HG02571 (cell line): ENCODE results near the gene PCDH10.
"Not testable (repeated sequence)": the region's sequence is repeated elsewhere in the genome, so short reads cannot be mapped to it uniquely, and the experiment has no call there.

Source experiments
- ATAC-seq: cut with Tn5 transposase; IDR thresholded peaks from one replicate; pipeline ENCODE4 v1.9.1; 2021; ENCODE audit warnings: mild to moderate bottlenecking, moderate library complexity; ENCODE audit not compliant: unreplicated experiment

The PCDH10 gene

DNA sequence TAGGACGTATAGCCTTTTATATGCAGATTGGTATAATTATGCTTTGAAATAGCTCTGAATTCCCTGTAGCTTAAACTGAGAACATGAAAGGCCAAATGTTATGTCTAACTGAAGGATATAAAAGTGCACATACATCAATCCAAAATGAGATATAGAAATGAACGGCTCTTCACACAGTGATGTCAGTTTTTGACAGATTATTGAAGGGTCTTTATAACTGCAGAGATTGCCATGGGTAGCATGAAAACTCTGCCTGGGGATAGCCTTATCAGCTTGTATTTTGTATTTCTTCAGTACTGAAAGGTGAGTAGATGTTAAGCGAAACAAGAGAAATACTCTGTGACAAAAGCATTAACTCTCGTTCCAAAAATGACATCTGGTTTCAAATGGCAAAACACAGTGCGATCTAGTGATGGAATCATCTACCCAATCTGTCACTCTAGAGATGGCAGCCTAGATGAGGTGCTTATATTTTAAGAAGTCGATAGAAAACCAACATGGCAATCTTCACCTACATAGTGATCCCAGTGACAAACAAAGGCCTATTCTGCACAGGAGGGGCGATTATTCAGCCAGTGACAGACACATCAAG lies 59.7 kb downstream of the PCDH10 start:
- no peak for ATAC-seq

DNA sequence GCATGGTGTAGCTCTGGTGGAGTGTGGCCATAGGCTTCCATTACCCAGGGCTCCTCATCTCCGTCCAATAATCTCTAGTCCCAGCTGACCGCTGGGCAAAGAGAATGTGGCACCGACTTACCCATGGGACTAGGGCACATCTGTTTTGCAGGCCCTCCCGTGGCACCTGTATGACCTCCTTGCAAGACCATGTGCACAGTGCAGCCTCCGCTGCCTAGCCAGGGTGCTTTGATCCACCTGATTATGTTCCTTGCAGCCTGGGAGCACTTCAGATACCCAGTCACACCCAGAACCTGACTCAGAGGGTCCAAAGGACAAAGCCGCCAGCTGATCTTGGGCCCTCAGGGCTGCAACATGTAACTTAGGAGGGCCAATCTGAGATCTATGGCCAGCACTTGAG lies 84.8 kb downstream of the PCDH10 start:
- no peak for ATAC-seq

DNA sequence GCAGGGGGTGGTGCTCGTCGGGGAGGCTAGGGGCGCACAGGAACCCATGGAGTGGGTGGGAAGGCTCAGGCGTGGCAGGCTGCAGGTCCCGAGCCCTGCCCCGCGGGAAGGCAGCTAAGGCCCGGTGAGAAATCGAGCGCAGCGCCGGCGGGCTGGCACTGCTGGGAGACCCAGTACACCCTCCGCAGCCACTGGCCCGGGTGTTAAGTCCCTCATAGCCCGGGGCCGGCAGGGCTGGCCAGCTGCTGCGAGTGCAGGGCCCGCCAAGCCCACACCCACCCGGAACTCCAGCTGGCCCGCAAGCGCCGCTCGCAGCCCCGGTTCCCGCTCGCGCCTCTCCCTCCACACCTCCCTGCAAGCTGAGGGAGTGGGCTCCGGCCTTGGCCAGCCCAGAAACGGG lies 91.4 kb downstream of the PCDH10 start:
- not testable (repeated sequence) for ATAC-seq
